Fibroblast of skin of left biceps (primary cell): ENCODE data around the gene HSPG2.
"Not testable (repeated sequence)": the region's sequence is repeated elsewhere in the genome, so short reads cannot be mapped to it uniquely, and the experiment has no call there.

Experiments
- DNase-seq, 2 experiments: peaks; one replicate each; pipeline ENCODE4 v3.0.0-alpha.2; 2013; ENCODE audit warnings: low read depth in 2 of 2

Gene HSPG2

DNA sequence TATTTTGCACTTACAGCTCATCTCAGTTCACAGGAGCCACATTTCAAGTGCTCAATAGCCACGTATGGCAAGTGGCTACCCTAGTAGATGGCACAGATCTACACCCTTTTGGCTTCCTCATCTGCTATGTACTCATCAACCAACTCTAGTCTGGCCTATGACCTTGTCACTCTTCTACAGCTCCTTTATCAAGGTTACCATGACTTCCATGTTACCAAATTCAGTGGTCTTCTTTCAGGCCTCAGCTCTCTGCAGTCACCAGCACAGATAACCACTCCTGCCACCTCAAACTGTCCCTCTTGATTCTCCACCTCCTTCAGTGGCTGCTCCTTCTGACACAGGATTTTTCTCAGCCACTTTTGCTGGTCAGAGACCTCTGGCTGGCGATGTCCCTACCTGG is 142.5 kb downstream of the HSPG2 start:
- DNase-seq, result no peak

DNA sequence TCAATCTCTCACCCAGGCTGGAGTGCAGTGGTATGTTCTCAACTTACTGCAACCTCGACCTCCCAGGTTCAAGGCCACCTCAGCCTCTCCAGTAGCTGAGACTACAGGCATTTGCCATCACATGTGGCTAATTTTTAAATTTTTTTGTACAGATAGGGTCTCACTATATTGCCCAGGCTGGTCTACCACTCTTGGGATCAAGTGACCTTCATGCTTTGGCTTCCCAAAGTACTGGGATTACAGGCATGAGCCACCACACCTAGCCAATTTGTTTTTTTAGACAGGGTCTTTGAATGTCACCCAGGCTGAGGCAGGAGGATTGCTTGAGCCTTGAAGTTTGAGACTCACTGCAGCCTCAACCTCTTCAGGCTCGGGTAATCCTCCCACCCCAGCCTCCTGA is 144.0 kb downstream of the HSPG2 start:
- no peak for DNase-seq

DNA sequence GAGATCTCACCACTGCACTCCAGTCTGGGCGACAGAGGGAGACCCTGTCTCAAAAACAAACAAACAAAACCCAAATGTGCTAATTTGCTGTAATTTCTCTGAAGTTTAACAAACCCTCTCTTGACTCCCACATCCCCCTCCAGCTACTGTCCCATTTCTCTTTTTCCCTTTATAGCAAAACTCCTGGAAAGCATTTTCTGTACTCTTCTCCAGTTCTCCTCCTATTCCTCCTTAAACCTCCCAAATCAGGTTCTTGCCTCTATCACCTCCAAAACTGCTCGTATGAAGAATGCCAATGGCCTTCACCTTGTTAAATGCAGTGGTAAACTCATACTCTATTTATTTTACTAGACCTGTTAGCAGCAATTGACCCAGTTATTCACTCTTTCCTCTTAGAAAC is 150.5 kb downstream of the HSPG2 start:
- no peak for DNase-seq

DNA sequence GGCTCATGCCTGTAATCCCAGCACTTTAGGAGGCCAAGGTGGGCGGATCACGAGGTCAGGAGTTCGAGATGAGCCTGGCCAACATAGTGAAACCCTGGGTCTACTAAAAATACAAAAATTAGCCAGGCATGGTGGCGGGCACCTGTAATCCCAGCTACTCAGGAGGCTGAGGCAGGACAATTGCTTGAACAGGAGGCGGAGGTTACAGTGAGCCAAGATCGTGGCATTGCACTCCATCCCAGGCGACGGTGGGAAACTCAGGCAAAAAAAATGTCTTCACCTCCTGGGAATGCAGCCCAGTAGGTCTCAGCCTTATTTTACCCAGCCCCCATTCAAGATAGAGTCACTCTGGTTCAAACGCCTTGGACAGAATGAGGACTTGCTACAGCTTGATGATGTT is 151.3 kb downstream of the HSPG2 start:
- not testable (repeated sequence) for DNase-seq

DNA sequence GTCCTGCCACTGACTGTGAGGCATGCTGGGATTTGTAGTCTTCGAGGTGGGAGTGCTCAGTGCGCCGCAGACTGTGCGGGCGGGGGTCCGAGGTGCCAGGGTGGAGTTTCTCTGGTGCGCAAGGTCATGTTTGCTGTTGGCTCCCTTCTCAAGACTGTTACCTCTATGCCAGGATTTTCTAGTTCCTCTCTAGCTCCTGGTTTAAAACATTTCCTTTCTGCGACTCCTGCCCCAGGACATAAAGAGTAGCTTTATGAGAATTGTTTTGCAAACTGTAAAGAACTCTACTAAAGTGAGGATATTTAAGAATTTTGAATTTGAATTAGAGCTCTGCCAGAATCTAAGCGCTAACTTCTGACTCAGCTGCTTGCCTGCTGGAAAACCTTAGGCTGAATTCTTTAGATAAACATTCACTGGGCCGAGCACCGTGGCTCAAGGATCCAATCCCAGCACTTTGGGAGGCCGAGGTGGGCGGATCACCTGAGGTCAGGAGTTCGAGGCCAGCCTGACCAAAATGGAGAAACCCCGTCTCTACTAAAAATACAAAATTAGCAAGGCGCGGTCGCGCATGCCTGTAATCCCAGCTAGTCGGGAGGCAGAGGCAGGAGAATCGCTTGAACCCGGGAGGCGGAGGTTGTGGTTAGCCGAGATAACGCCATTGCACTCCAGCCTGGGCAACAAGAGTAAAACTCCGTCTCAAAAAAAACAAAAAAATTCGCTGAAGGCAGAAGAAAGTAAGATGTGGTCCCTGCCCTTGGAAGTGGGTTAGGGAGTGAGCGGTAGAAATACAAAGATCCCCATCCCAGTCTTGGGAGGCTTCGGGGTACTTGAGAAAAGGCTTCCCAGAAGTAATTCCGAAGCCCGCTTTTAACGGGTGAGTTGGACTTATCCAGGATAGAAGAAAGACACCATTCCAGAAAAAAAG is 153.2 kb downstream of the HSPG2 start:
- peak in 1 of 2 experiments; percentile 13 for DNase-seq

DNA sequence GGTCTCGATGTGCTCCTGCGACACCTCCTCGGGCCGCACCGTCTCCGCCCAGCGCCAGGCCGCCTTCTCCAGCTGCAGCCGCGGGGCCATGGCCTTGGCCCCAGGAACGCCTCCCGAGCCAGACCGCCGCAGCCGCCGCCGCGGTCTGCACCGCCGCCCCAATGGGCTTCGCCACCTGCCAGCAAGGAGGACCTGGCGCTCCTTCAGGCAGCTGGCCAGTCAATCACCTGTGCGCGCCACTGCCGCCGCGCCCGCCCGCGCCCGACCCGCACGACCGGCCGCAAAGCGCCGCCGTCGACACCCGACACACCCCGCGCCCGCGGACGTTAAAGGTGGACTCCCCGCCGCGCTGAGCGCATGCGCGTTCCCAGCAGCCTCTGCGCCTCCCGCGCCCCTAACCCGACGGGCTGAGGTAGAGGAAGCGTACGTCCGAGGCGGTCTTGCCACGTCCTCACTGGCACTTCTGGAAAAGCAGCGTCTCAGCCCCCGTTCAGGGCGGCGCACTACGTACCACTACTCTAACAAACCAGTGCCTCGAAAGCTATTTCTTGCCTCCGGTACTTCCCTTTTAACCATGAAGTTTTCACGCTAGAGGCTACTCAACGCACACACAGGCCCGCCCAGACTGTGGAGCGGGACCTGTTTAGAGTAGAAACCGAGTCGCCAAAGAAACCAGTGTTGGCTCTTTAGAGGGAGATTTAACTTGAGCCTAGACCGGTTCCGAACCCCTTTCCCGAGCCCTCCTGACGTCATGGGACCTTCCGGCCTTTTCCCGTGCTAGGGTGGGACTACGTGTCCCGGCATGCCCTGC is 154.0 kb downstream of the HSPG2 start, which contains the start of gene USP48:
USP48 (minus strand) TSS at position 282 of the 811 bp plus-strand sequence; CDS start at position 90, 192 bp downstream.
- DNase-seq, result peak; percentile 91

DNA sequence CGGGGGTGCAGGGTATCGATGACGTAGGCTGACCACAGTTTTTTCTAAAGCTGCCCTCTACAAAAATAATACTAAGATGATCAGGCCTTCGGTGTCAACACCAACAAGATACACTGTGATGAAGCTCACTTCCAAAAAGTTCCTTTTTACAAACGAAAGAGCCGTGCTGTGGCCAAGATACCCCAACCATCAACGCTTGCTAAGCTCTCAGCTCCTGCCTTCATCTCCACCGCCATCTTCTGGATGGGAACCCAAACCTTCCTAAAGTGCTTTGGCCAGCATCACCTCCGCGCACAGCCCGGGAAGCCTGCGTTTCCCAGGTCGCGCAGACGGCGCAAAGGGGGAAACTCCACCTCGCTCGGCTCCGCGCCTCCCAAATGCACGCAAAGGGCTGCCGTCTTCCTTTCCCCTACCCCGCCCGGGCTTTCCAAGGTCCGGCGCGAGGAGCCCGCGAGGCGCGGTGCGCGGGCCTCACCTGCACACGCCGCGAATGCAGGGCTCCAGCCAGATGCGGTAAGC is 154.7 kb downstream of the HSPG2 start:
- peak in 1 of 2 experiments; percentile 15 for DNase-seq

DNA sequence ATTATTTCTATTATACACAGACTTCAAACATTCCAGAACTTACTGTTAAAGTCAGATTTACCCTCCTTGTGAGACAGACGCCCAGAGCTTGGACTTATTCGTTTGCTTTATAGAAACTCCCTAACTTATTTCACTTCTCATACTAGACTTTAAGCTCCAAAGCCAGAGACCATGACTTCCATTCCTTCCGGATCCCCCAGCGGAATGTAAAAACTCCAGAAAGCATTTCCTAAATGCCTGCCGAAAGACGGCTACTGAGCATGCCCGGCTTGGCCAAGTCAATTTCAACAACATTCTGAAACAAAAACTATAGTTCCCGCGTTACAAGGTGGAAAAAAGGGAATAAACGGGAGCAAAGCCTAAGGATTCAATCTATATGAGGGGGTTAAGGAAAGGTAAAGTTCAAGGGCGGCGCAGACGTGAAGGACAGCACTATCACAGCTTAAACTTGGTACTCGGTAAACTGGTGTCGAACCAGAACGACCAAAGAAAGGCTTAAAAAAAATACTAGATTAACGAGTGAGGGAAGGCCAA is 155.2 kb downstream of the HSPG2 start:
- peak in 1 of 2 experiments; percentile 15 for DNase-seq

DNA sequence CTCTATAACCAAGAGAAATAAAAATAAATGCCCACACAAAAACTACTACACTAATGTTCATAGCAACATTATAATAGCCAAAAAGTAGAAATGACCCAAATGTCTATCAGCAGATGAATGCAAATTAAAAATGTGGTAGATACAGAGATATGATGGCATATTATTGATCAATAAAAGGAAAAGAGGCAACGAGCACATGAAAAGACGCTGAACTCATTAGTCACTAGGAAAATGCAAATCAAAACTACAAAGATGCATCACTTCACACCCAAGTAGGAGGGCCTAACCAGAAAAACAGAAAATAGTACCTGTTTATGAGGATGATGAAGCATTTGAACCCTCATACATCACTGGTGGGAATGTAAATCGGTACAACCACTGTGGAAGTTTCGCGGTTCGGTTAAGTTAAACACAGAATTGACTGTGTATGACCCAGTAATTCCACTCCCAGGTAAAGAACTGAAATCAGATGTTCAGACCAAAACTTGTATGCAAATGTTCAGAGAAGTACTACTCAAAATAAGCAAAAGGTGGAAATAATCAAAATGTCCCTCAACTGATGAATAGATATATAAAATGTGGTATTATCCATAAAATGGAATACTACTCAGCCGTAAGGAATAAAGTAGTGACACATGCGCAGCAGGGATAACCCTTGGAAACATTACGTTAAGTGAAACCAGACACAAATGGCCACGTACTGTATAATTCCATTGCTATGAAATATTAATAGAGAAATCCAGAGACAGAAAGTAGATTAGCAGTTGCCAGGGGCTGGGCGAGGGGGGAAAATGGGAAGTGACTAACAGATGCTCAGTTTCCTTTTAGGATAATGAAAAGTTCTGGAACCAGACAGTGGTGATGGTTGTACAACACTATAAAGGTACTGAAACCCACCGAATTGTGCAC is 157.2 kb downstream of the HSPG2 start:
- no peak for DNase-seq

DNA sequence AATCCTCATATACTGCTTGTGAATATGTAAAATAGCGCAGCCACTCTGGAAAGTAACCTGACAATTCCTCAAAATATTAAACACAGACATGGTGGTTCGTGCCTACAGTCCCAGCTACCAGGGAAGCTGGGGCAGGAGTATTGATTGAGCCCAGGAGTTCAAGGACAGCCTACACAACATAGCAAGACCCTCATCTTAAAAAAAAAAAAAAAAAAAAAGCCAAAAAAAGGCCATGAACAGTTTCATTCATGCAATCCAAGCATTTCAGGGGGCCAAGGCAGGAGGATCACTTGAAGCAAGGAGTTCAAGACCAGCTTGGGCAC is 158.7 kb downstream of the HSPG2 start:
- DNase-seq, result no peak

DNA sequence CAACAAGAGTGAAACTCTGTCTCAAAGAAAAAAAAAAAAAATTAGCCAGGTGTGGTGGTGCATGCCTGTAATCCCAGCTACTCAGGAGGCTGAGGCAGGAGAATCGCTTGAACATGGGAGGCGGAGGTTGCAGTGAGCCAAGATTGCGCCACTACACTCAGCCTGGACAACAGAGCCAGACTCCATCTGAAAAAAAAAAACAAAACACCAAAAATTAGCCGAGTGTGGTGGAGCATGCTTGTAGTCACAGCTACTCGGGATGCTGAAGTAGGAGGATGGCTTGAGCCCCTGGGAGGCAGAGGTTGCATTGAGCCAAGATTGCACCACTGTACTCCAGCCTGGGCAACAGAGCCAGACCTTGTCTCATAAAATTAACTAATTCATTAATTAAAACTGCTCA is 160.2 kb downstream of the HSPG2 start:
- not testable (repeated sequence) for DNase-seq

DNA sequence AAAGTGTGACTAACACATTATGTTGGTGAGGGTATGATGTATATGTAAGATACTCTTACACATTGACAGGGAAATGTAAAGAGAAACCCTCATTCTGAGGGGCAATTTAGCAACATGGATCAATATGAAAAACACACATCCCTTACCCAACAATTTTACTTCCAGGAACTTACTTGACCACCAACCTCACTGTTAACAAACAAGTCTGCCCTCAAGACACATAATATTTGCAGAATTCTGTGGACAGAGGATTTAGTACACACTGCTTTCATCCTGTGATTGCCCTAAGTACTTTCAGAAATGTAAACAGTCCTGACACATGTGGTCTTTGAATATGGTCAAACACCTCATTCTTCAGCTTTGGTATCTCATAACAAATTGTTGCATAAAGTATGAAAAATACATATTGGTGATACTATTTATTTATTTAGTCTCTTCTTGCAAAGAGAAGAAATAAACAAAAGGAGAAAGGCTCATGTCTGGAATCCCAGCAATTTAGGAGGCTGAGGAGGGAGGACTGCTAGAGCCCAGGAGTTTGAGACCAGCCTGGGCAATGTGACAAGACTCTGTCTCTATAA is 161.0 kb downstream of the HSPG2 start:
- peak in 1 of 2 experiments; percentile 8 for DNase-seq

DNA sequence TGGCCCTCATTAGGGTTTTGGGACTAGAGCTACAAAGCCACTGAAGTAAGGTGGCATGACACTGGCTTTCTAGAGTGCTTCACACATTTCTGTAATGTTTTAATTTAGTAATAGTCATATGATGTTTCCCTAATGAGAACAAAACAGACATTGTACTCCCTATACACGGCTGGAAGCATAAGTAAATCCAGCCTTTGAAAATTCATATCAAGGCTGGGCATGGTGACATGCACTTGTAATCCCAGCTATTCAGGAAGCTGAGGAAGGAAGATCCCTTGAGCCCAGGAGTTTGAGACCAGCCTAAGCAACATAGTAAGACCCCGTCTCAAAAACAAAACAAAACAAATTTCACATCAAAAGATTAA is 161.6 kb downstream of the HSPG2 start:
- no peak for DNase-seq

DNA sequence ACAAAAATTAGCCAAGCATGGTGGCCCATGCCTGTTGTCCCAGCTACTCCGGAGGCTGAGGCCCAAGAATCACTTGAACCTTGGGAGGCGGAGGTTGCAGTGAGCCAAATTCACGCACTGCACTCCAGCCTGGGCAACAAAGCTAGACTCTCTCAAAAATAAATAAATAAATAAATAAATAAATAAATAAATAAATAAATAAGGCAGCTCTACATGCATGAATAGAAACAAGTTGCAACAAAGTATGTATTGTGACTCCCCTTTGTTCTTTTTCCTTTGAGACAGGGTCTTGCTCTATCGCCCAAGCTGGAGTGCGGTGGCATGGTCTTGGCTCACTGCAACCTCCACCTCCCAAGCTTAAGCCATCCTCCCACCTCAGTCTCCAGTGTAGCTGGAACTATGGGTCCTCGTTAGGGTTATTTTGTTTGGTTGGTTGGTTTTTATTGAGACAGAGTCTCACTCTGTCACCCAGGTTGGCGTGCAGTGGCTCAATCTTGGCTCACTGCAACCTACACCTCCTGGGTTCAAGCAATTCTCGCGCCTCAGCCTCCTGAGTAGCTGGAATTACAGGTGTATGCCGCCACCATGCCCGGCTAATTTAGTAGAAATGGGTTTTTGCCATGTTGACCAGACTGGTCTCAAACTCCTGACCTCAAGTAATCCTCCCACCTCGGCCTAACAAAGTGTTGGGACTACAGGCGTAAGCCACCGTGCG is 162.1 kb downstream of the HSPG2 start:
- no peak for DNase-seq

DNA sequence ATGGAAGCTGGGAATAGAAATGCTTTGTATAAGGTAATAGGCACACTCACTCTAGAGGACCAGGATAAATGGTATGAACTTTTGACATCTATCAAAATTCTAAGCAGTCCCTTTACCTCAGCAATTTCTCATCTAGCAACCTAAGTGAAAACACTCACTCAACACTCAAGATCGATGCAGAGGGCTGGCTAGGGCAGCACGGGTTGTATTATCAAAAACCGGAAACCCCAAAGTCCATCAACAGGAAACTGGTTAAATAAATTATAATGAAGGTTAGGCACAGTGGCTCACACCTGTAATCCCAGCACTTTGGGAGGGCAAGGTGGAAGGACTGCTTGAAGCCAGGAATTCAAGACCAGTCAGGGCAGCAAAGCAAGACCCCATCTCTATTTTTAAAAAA is 163.5 kb downstream of the HSPG2 start:
- DNase-seq, result no peak
